BLaER1 (cell line): ENCODE data around the gene GANC.

Experiments used
- H3K27ac ChIP-seq: shearing (Covaris generic); formaldehyde crosslinking; 2 replicates; pipeline ENCODE4 v1.8.1; 2022
- H3K27me3 ChIP-seq: shearing (Covaris generic); formaldehyde crosslinking; 2 replicates; pipeline ENCODE4 v1.8.1; 2022
- H3K36me3 ChIP-seq: shearing (Covaris generic); formaldehyde crosslinking; 2 replicates; pipeline ENCODE4 v1.8.1; 2022
- H3K4me1 ChIP-seq: shearing (Covaris generic); formaldehyde crosslinking; 2 replicates; pipeline ENCODE4 v1.8.1; 2022
- H3K4me2 ChIP-seq: shearing (Covaris generic); formaldehyde crosslinking; 2 replicates; pipeline ENCODE4 v1.8.1; 2022
- H3K4me3 ChIP-seq: shearing (Covaris generic); formaldehyde crosslinking; 2 replicates; pipeline ENCODE4 v1.8.1; 2022
- H3K9ac ChIP-seq: shearing (Covaris generic); formaldehyde crosslinking; 2 replicates; pipeline ENCODE4 v1.8.1; 2022
- H3K9me3 ChIP-seq: shearing (Covaris generic); formaldehyde crosslinking; 2 replicates; pipeline ENCODE4 v1.8.1; 2022
- H4K20me1 ChIP-seq: shearing (Covaris generic); formaldehyde crosslinking; 2 replicates; pipeline ENCODE4 v1.8.1; 2022
- Cebpa-rat ChIP-seq: shearing (Covaris generic); IDR thresholded peaks from 2 replicates; pipeline ENCODE4 v1.8.1; 2022

GANC gene

DNA sequence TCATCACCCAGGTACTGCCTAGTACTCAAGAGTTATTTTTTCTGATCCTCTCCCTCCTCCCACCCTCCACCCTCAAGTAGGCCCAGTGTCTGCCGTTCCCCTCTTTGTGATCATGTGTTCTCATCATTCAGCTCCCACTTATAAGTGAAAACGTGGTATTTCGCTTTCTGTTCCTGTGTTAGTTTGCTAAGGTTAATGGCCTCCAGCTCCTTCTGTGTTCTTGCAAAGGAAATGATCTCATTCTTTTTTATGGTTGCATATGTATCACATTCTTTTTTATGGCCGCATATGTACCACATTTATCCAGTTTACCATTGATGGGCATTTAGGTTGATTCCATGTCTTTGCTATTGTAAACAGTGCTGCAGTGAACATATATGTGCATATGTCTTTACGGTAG is 8.2 kb upstream of the GANC start:
- H3K27me3 ChIP-seq, result no peaks in the 10 kb centered on the region
- H4K20me1 ChIP-seq, result peaks cover 14% of the 10 kb centered on the region; the same call in 1 of the 2 replicates
- no peak for TF ChIP-seq Cebpa-rat
- H3K9me3 ChIP-seq, result no peaks in the 10 kb centered on the region
- no peak overlapping the region for H3K4me3 ChIP-seq
- no peak overlapping the region for H3K27ac ChIP-seq
- H3K4me1 ChIP-seq, result no peaks in the 10 kb centered on the region
- peaks cover 89% of the 10 kb centered on the region for H3K36me3 ChIP-seq
- no peak overlapping the region for H3K4me2 ChIP-seq
- H3K9ac ChIP-seq, result no peak overlapping the region

- Histone ChIP-seq H3K4me1 (peaks cover 23% of the 10 kb centered on the region), H3K27me3 (no peaks in the 10 kb centered on the region), H3K4me3 (no peak overlapping the region), H3K9me3 (no peaks in the 10 kb centered on the region), H3K4me2 (no peak overlapping the region), H3K36me3 (peaks cover 75% of the 10 kb centered on the region), H3K27ac (no peak overlapping the region), H3K9ac (no peak overlapping the region), H4K20me1 (peaks cover 37% of the 10 kb centered on the region)
- no peak for TF ChIP-seq Cebpa-rat
These were observed 5.7 kb upstream of the GANC start for GRCh38 chr15:42267286-42267685.

DNA sequence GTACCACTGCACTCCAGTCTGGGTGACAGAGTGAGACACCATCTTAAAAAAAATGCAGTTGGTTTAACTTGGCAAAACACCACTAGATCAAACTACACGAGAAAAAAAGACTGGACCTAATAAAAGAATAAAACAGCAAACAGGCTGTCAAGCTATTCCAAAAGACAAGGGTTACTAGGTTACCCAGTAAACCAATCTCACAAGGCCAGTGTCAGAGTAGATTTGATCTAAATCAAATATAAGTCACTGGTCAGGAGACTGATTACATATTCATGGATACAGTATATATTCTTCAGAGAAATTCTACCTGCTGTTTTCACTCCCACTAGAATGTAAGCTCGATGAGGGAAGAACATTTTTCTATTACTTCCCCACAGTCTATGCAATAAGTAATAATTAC is 2.5 kb upstream of the GANC start:
- peaks cover 43% of the 10 kb centered on the region for H4K20me1 ChIP-seq
- TF ChIP-seq Cebpa-rat, result no peak
- H3K4me2 ChIP-seq, result 0 out of 2 replicates have a peak overlapping the region, but pooled peaks have one; percentile 26
- H3K4me3 ChIP-seq, result no peak overlapping the region
- H3K27ac ChIP-seq, result no peak overlapping the region
- H3K4me1 ChIP-seq, result peaks cover 36% of the 10 kb centered on the region
- peaks cover 44% of the 10 kb centered on the region for H3K36me3 ChIP-seq
- H3K27me3 ChIP-seq, result no peaks in the 10 kb centered on the region
- no peak overlapping the region for H3K9ac ChIP-seq
- H3K9me3 ChIP-seq, result no peaks in the 10 kb centered on the region

- H3K4me1 ChIP-seq, result peaks cover 40% of the 10 kb centered on the region
- no peak overlapping the region for H3K4me3 ChIP-seq
- no peaks in the 10 kb centered on the region for H3K27me3 ChIP-seq
- no peak overlapping the region for H3K9ac ChIP-seq
- H3K4me2 ChIP-seq, result peak overlapping the region; percentile 26; the same call in 1 of the 2 replicates
- H3K9me3 ChIP-seq, result no peaks in the 10 kb centered on the region
- TF ChIP-seq Cebpa-rat, result no peak
- H4K20me1 ChIP-seq, result peaks cover 43% of the 10 kb centered on the region
- no peak overlapping the region for H3K27ac ChIP-seq
- H3K36me3 ChIP-seq, result peaks cover 39% of the 10 kb centered on the region
These were observed 2.0 kb upstream of the GANC start for GRCh38 chr15:42270996-42271395.

- H3K27me3 ChIP-seq, result no peaks in the 10 kb centered on the region
- peak overlapping the region; percentile 89 for H3K9ac ChIP-seq
- peak overlapping the region; percentile 94 for H3K4me2 ChIP-seq
- peaks cover 45% of the 10 kb centered on the region for H3K4me1 ChIP-seq
- peak overlapping the region; percentile 75 for H3K4me3 ChIP-seq
- H4K20me1 ChIP-seq, result peaks cover 29% of the 10 kb centered on the region
- peak overlapping the region; percentile 89 for H3K27ac ChIP-seq
- TF ChIP-seq Cebpa-rat, result no peak
- no peaks in the 10 kb centered on the region for H3K9me3 ChIP-seq
- peaks cover 19% of the 10 kb centered on the region for H3K36me3 ChIP-seq
These were observed 1.1 kb downstream of the GANC start for GRCh38 chr15:42273900-42274701.

DNA sequence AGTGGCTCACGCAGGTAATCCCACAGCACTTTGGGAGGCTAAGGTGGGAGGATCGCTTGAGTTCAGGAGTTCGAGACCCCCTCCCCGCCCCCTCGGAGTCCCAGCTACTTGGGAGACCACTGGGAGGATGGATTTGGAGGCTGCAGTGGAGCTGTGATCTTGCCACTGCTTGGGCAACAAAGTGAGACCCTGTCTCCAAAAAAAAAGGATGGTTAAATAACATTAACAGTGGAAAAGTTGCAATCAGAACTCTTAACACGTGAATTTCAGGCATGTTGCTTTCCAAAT is 1.6 kb downstream of the GANC start:
- Histone ChIP-seq H3K4me3 (peak overlapping the region; percentile 75), H3K9me3 (no peaks in the 10 kb centered on the region), H3K4me1 (peaks cover 45% of the 10 kb centered on the region), H3K9ac (peak overlapping the region; percentile 89), H3K27ac (peak overlapping the region; percentile 89), H4K20me1 (peaks cover 29% of the 10 kb centered on the region), H3K27me3 (no peaks in the 10 kb centered on the region), H3K36me3 (peaks cover 24% of the 10 kb centered on the region), H3K4me2 (peak overlapping the region; percentile 94)
- TF ChIP-seq Cebpa-rat, result no peak

- no peak for TF ChIP-seq Cebpa-rat
- H3K4me1 ChIP-seq, result peaks cover 36% of the 10 kb centered on the region
- no peaks in the 10 kb centered on the region for H3K27me3 ChIP-seq
- peak overlapping the region; percentile 89 for H3K9ac ChIP-seq
- peak overlapping the region; percentile 89 for H3K27ac ChIP-seq
- peaks cover 25% of the 10 kb centered on the region for H3K36me3 ChIP-seq
- peak overlapping the region; percentile 75 for H3K4me3 ChIP-seq
- H3K4me2 ChIP-seq, result peak overlapping the region; percentile 94
- no peaks in the 10 kb centered on the region for H3K9me3 ChIP-seq
- H4K20me1 ChIP-seq, result peaks cover 18% of the 10 kb centered on the region
These were observed 2.9 kb downstream of the GANC start for GRCh38 chr15:42275780-42276391.

DNA sequence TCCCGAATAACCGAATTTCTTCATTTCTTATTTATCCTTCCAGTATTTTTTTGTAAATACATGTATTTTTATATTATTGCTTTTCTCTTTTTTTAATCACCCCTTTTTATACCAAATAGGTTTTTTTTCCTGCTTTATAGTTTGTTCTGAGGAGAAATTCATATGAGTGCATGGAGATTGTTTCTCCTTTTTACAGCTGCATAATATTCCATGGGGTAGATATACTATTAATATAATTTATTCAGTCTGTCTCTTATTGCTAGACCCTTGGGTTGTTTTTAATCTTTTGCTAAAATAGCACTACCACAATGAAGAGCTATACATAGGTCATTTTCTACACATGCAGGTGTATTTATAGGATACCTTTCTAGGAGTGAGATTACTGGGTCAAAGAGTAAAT is 3.8 kb downstream of the GANC start:
- Histone ChIP-seq H3K4me1 (peaks cover 27% of the 10 kb centered on the region), H3K9me3 (no peaks in the 10 kb centered on the region), H3K4me2 (no peak overlapping the region), H4K20me1 (peaks cover 11% of the 10 kb centered on the region; the same call in 1 of the 2 replicates), H3K36me3 (peaks cover 34% of the 10 kb centered on the region), H3K27me3 (no peaks in the 10 kb centered on the region), H3K4me3 (no peak overlapping the region), H3K9ac (no peak overlapping the region), H3K27ac (no peak overlapping the region)
- TF ChIP-seq Cebpa-rat, result no peak

DNA sequence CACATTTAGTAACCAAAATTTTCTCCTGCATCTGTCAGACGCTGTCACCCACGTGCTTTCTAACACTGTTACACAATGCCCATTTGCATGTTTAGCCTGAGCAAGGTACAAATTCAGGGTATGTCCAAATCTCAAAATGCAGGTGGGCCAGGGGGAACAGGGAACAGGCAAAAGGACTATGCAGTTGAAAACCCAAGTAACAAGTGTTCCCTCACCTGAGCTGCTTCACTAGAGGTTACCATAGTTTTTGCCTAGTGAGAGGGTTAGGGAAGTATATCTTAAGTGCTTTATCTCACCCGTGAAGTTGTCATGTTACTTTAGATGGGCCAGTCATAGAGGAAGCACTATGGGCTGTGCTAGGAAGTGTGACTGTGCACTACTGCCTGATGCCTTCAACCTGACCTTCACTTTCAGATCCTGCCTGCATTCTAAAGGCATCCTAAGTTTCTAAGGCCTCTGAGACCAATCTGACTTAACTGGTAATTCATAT is 6.3 kb downstream of the GANC start:
- TF ChIP-seq Cebpa-rat, result no peak
- H4K20me1 ChIP-seq, result no peaks in the 10 kb centered on the region

GRCh38 chr15:42282344-42282743 is 9.3 kb downstream of the GANC start:
- H3K4me1 ChIP-seq, result no peaks in the 10 kb centered on the region
- H3K27me3 ChIP-seq, result no peaks in the 10 kb centered on the region
- no peak overlapping the region for H3K4me3 ChIP-seq
- no peak overlapping the region for H3K27ac ChIP-seq
- TF ChIP-seq Cebpa-rat, result no peak
- no peaks in the 10 kb centered on the region for H3K9me3 ChIP-seq
- no peak overlapping the region for H3K4me2 ChIP-seq
- H3K9ac ChIP-seq, result no peak overlapping the region
- peaks cover 65% of the 10 kb centered on the region for H3K36me3 ChIP-seq
- no peaks in the 10 kb centered on the region for H4K20me1 ChIP-seq

More for the DNA sequence above, 6.3 kb downstream of the GANC start:
- Histone ChIP-seq H3K4me3 (no peak overlapping the region), H3K4me1 (peaks cover 20% of the 10 kb centered on the region), H3K27me3 (no peaks in the 10 kb centered on the region), H3K36me3 (peaks cover 56% of the 10 kb centered on the region), H3K4me2 (no peak overlapping the region), H3K27ac (no peak overlapping the region), H3K9ac (no peak overlapping the region), H3K9me3 (no peaks in the 10 kb centered on the region)
